Raji (cell line): ENCODE data around the gene ADD3.

Experiments used
- POLR2A ChIP-seq: IDR thresholded peaks from 2 replicates; pipeline ENCODE4 v1.6.1; 2011; ENCODE audit warnings: low read depth, low read length, control low read depth; ENCODE audit not compliant: insufficient read depth

ADD3 gene

GRCh38 chr10:110059925-110060324, 52.1 kb downstream of the ADD3 start:
- TF ChIP-seq POLR2A, result no peak

GRCh38 chr10:110061687-110062086, 53.9 kb downstream of the ADD3 start:
- no peak for TF ChIP-seq POLR2A

GRCh38 chr10:110065269-110065668, 57.5 kb downstream of the ADD3 start:
- no peak for TF ChIP-seq POLR2A

GRCh38 chr10:110067960-110068770, 60.4 kb downstream of the ADD3 start:
- TF ChIP-seq POLR2A, result no peak

GRCh38 chr10:110068780-110069179, 61.0 kb downstream of the ADD3 start:
- no peak for TF ChIP-seq POLR2A

GRCh38 chr10:110069502-110069982, 61.8 kb downstream of the ADD3 start:
- TF ChIP-seq POLR2A, result no peak

- no peak for TF ChIP-seq POLR2A
These were observed 66.1 kb downstream of the ADD3 start for GRCh38 chr10:110073896-110074295.

- no peak for TF ChIP-seq POLR2A
These were observed 66.5 kb downstream of the ADD3 start for GRCh38 chr10:110074298-110074697.

- TF ChIP-seq POLR2A, result no peak
These were observed 67.2 kb downstream of the ADD3 start for GRCh38 chr10:110074758-110075671.

GRCh38 chr10:110075686-110076085, 67.9 kb downstream of the ADD3 start:
- no peak for TF ChIP-seq POLR2A

GRCh38 chr10:110076559-110077318, 69.0 kb downstream of the ADD3 start:
- TF ChIP-seq POLR2A, result no peak

GRCh38 chr10:110077436-110078130, 69.8 kb downstream of the ADD3 start:
- no peak for TF ChIP-seq POLR2A

- no peak for TF ChIP-seq POLR2A
These were observed 70.5 kb downstream of the ADD3 start for GRCh38 chr10:110078317-110078716.

- no peak for TF ChIP-seq POLR2A
These were observed 74.1 kb downstream of the ADD3 start for GRCh38 chr10:110081911-110082310.

GRCh38 chr10:110083884-110084283, 76.1 kb downstream of the ADD3 start:
- TF ChIP-seq POLR2A, result no peak

- no peak for TF ChIP-seq POLR2A
These were observed 79.9 kb downstream of the ADD3 start for GRCh38 chr10:110087682-110088081.
